HepG2 (cell line): ENCODE data around the gene NAA15. TPM values are rescaled to one million over a fixed set of nuclear protein-coding genes. Genes with fewer than 3 reads are reported as not detected.

Experiments used
- ATF7 ChIP-seq, 2 experiments: fragments of 450-650 bp in 1 of 2; sonication (generic) in 1 of 2; formaldehyde crosslinking in 1 of 2; IDR thresholded peaks; 2 replicates each; pipeline versions ENCODE4 v1.4.0 to v1.6.1; 2016 to 2020; ENCODE audit warnings: antibody characterized with exemption in 1 of 2, mild to moderate bottlenecking in 1 of 2, missing genetic modification reagents in 1 of 2
- CCAR2 ChIP-seq: fragments of 200-400 bp; formaldehyde crosslinking; optimal IDR thresholded peaks from 2 replicates; pipeline ENCODE3; 2018; ENCODE audit warnings: low read depth, mild to moderate bottlenecking, low read length, moderate library complexity
- CENPX ChIP-seq: sonication (generic); formaldehyde crosslinking; IDR thresholded peaks from 2 replicates; pipeline ENCODE4 v1.9.0; 2021; ENCODE audit warnings: mild to moderate bottlenecking, missing genetic modification reagents, moderate library complexity
- DDIT3 ChIP-seq: sonication (generic); formaldehyde crosslinking; IDR thresholded peaks from 2 replicates; pipeline ENCODE4 v1.4.0; 2020; ENCODE audit warnings: mild to moderate bottlenecking, missing genetic modification reagents
- DPF2 ChIP-seq: sonication (generic); formaldehyde crosslinking; IDR thresholded peaks from 2 replicates; pipeline ENCODE4 v1.4.0; 2020; ENCODE audit warnings: mild to moderate bottlenecking, low read depth, missing genetic modification reagents, borderline replicate concordance
- DR1 ChIP-seq: sonication (generic); formaldehyde crosslinking; IDR thresholded peaks from 2 replicates; pipeline ENCODE4 v1.8.0; 2021; ENCODE audit warnings: mild to moderate bottlenecking, missing genetic modification reagents, inconsistent platforms
- FOSL1 ChIP-seq: sonication (generic); formaldehyde crosslinking; IDR thresholded peaks from 2 replicates; pipeline ENCODE4 v1.9.0; 2021; ENCODE audit warnings: missing genetic modification reagents, borderline replicate concordance
- MBNL3 ChIP-seq: fragments of 250-450 bp; sonication (Bioruptor Pico); conservative IDR thresholded peaks from 2 replicates; pipeline ENCODE4 v1.8.0; 2022; ENCODE audit warnings: mild to moderate bottlenecking, inconsistent platforms
- PHF8 ChIP-seq: sonication (generic); formaldehyde crosslinking; IDR thresholded peaks from 2 replicates; pipeline ENCODE4 v1.5.0; 2020; ENCODE audit warnings: missing genetic modification reagents
- SP5 ChIP-seq: IDR thresholded peaks from 2 replicates; pipeline ENCODE4 v1.6.1; 2016; ENCODE audit warnings: low read depth, borderline replicate concordance
- TOE1 ChIP-seq: sonication (generic); formaldehyde crosslinking; IDR thresholded peaks from 2 replicates; pipeline ENCODE4 v1.4.0; 2020; ENCODE audit warnings: mild to moderate bottlenecking, missing genetic modification reagents
- ZC3H4 ChIP-seq: sonication (generic); formaldehyde crosslinking; IDR thresholded peaks from 2 replicates; pipeline ENCODE4 v1.4.0; 2020; ENCODE audit warnings: missing genetic modification reagents, borderline replicate concordance
- ZFP1 ChIP-seq: IDR thresholded peaks from 2 replicates; pipeline ENCODE4 v1.6.1; 2016
- ZNF335 ChIP-seq: sonication (generic); formaldehyde crosslinking; IDR thresholded peaks from 2 replicates; pipeline ENCODE4 v1.4.0; 2020; ENCODE audit warnings: missing genetic modification reagents
- ZNF552 ChIP-seq: sonication (generic); formaldehyde crosslinking; IDR thresholded peaks from 2 replicates; pipeline ENCODE4 v1.9.0; 2022; ENCODE audit warnings: missing genetic modification reagents, mild to moderate bottlenecking, borderline replicate concordance
- ZSCAN31 ChIP-seq: sonication (generic); formaldehyde crosslinking; IDR thresholded peaks from 2 replicates; pipeline ENCODE4 v1.5.0; 2020; ENCODE audit warnings: low read depth, mild to moderate bottlenecking, missing genetic modification reagents
- polyA plus RNA-seq, 8 experiments: library from polyadenylated mRNA; depleted of rRNA in 3 of 8; stranded (reverse) in 7 of 8; unstranded in 1 of 8; fragments of >200 nt; fragmentation: Illumina TruSeq in 4 of 8; extraction: Trizol in 4 of 8; gene quantifications; 2 replicates each; pipeline versions ENCODE4 v1.2.1 to v1.2.3, GENCODE V29; 2011 to 2016; ENCODE audit warnings: low read depth in 4 of 8, missing spikeins in 1 of 8, mixed read lengths in 1 of 8; ENCODE audit not compliant: insufficient read depth in 1 of 8
- total RNA-seq, 5 experiments: library from RNA; depleted of rRNA; stranded (reverse); fragments of >200 nt; fragmentation: Illumina TruSeq; extraction: Trizol; gene quantifications; 2 replicates each; pipeline ENCODE4 v1.2.3, GENCODE V29; 2016; ENCODE audit warnings: low read depth in 1 of 5
- TF ChIP-seq, protein P1 (sequence below): sonication (generic); formaldehyde crosslinking; IDR thresholded peaks from 2 replicates; pipeline ENCODE4 v1.8.0; 2022; ENCODE audit warnings: mild to moderate bottlenecking, missing genetic modification reagents
- TF ChIP-seq, protein P2 (sequence below): sonication (generic); formaldehyde crosslinking; IDR thresholded peaks from 2 replicates; pipeline ENCODE4 v1.8.0; 2022; ENCODE audit warnings: missing genetic modification reagents, mild to moderate bottlenecking, inconsistent platforms, borderline replicate concordance
- TF ChIP-seq, protein P3 (sequence below): sonication (generic); formaldehyde crosslinking; IDR thresholded peaks from 2 replicates; pipeline ENCODE4 v1.8.1; 2023; ENCODE audit warnings: mild to moderate bottlenecking, missing genetic modification reagents
- TF ChIP-seq, protein P4 (sequence below), 2 experiments: sonication (generic) in 1 of 2; formaldehyde crosslinking in 1 of 2; IDR thresholded peaks; 2 replicates each; pipeline versions ENCODE4 v1.4.0 to v1.6.1; 2018 to 2020; ENCODE audit warnings: missing genetic modification reagents in 2 of 2, borderline replicate concordance in 1 of 2, low read depth in 1 of 2, mild to moderate bottlenecking in 1 of 2, missing biosample characterization in 1 of 2

NAA15 gene
- total and polyA plus RNA-seq, 2 of the 13 experiments (the other 11 are each of a cell fraction or from before 2014, with no cell fraction given), result 6.2 to 50.2 TPM

- TF ChIP-seq, protein P1, sequence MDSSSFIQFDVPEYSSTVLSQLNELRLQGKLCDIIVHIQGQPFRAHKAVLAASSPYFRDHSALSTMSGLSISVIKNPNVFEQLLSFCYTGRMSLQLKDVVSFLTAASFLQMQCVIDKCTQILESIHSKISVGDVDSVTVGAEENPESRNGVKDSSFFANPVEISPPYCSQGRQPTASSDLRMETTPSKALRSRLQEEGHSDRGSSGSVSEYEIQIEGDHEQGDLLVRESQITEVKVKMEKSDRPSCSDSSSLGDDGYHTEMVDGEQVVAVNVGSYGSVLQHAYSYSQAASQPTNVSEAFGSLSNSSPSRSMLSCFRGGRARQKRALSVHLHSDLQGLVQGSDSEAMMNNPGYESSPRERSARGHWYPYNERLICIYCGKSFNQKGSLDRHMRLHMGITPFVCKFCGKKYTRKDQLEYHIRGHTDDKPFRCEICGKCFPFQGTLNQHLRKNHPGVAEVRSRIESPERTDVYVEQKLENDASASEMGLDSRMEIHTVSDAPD, result peak; percentile 58; the same call in 1 of the 2 replicates
- TF ChIP-seq ZC3H4 (CRISPR knock-in tag) (0 out of 2 replicates have a peak, but pooled peaks have one; percentile 55), CENPX (CRISPR knock-in tag) (no peak), DPF2 (CRISPR knock-in tag) (no peak; the same call in 1 of the 2 replicates), ATF7 (IDR thresholded peaks at IDR 0.05) (no peak), ATF7 (CRISPR knock-in tag; IDR thresholded peaks at IDR 0.05) (0 out of 2 replicates have a peak, but pooled peaks have one; percentile 51), ZFP1 (CRISPR knock-in tag) (no peak), DDIT3 (CRISPR knock-in tag) (no peak), TOE1 (CRISPR knock-in tag) (peak; percentile 73; the same call in 1 of the 2 replicates), CCAR2 (no peak), ZNF335 (CRISPR knock-in tag) (no peak), DR1 (CRISPR knock-in tag) (peak; percentile 50; the same call in 1 of the 2 replicates), FOSL1 (0 out of 2 replicates have a peak, but pooled peaks have one; percentile 18), ZSCAN31 (CRISPR knock-in tag) (peak; percentile 73), ZNF552 (CRISPR knock-in tag) (no peak; the same call in 1 of the 2 replicates), SP5 (CRISPR knock-in tag) (no peak), MBNL3 (no peak), PHF8 (CRISPR knock-in tag) (peak; percentile 98)
- TF ChIP-seq, protein P2, sequence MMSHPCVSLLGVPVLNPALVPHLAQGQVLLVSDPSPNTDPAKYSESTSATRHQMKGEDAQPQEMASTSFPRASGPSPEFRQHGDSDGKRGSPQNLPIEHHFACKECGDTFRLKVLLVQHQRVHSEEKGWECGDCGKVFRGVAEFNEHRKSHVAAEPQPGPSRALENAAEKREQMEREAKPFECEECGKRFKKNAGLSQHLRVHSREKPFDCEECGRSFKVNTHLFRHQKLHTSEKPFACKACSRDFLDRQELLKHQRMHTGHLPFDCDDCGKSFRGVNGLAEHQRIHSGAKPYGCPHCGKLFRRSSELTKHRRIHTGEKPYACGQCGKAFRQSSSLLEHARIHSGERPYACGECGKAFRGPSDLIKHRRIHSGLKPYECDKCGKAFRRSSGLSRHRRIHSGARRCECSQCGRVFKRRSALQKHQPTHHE (CRISPR knock-in tag), result peak; percentile 92; the same call in 1 of the 2 replicates
- TF ChIP-seq, protein P3, sequence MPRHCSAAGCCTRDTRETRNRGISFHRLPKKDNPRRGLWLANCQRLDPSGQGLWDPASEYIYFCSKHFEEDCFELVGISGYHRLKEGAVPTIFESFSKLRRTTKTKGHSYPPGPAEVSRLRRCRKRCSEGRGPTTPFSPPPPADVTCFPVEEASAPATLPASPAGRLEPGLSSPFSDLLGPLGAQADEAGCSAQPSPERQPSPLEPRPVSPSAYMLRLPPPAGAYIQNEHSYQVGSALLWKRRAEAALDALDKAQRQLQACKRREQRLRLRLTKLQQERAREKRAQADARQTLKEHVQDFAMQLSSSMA (CRISPR knock-in tag), result no peak
- TF ChIP-seq, protein P4, sequence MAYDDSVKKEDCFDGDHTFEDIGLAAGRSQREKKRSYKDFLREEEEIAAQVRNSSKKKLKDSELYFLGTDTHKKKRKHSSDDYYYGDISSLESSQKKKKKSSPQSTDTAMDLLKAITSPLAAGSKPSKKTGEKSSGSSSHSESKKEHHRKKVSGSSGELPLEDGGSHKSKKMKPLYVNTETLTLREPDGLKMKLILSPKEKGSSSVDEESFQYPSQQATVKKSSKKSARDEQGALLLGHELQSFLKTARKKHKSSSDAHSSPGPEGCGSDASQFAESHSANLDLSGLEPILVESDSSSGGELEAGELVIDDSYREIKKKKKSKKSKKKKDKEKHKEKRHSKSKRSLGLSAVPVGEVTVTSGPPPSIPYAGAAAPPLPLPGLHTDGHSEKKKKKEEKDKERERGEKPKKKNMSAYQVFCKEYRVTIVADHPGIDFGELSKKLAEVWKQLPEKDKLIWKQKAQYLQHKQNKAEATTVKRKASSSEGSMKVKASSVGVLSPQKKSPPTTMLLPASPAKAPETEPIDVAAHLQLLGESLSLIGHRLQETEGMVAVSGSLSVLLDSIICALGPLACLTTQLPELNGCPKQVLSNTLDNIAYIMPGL (CRISPR knock-in tag; IDR thresholded peaks at IDR 0.05; ENCODE audit: borderline replicate concordance in 1 of 2, low read depth in 1 of 2), result peak; percentile 99
These were observed 5.9 kb upstream of the NAA15 start (continued) for GRCh38 chr4:139295206-139295941.
